Limb (tissue), 2 donors: Measurements from ENCODE around the gene LAMA3.
"Not testable (repeated sequence)": the region's sequence is repeated elsewhere in the genome, so short reads cannot be mapped to it uniquely, and the experiment has no call there.

Experiments used
- DNase-seq, 2 donors: peaks; one replicate each; pipeline ENCODE4 v3.0.0-alpha.2; 2016; ENCODE audit errors: extremely low spot score in 2 of 2

The LAMA3 gene

GRCh38 chr18:23725827-23726661 is 36.8 kb downstream of the LAMA3 start:
- DNase-seq = no peak

GRCh38 chr18:23727707-23728493 is 38.6 kb downstream of the LAMA3 start:
- DNase-seq = no peak

GRCh38 chr18:23730857-23731256 is 41.6 kb downstream of the LAMA3 start:
- no peak for DNase-seq

DNA sequence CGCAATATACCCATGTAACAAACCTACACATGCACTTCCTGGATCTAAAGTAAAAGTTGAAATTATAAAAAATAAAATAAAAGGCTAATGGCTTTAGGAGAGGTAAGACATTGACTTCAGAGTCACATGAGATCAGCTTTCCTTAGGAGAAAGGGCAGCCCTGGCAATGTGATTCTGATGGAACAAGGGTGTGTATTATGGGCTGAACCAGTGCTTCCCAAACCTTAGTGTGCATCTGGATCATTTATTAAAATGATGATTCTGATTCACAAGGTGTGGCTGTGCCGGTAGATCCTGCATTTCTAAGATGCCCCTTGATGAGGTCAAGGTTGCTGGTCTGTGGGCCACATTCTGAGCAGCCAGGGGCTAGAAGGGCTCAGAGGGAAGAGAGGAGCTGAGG is 42.6 kb downstream of the LAMA3 start:
- DNase-seq = no peak

- no peak for DNase-seq
These were observed 43.2 kb downstream of the LAMA3 start for GRCh38 chr18:23732439-23732838.

DNA sequence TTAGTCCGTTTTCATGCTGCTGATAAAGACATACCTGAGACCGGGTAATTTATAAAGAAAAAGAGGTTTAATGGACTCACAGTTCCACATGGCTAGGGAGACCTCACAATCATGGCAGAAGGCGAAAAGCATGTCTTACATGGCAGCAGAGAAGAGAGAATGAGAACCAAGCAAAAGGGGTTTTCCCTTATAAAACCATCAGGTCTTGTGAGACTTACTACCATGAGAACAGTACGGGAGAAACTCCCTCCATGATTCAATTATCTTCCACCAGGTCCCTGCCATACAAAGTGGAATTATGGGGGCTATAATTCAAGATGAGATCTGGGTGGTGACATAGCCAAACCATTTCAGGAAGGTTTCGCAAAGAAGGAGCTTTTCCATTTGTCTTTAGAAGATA is 44.0 kb downstream of the LAMA3 start:
- not testable (repeated sequence) for DNase-seq

GRCh38 chr18:23733895-23734294 is 44.6 kb downstream of the LAMA3 start:
- no peak for DNase-seq

- DNase-seq = no peak
These were observed 45.8 kb downstream of the LAMA3 start for GRCh38 chr18:23735021-23735464.

- DNase-seq = no peak
These were observed 48.3 kb downstream of the LAMA3 start for GRCh38 chr18:23737578-23737977.

DNA sequence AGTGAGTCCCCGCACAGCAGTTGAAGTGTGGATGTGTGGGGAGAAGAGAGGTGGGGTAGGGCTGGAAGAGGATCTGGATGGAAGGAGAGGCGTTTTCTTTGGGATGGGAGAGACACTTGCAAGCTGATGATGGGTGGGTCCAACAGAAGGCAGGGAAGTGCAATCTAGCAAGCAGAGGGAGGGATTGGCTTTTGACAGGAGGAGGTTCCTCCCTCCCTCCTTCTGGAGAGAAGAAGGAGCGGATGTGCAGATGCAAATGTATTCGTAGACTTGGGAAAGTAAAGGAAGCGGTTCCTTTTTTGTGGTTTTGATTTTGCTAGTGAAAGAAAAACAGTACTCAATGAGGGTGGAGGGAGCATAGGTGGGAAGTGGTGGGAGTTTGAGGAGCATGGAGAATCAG is 48.9 kb downstream of the LAMA3 start:
- no peak for DNase-seq

DNA sequence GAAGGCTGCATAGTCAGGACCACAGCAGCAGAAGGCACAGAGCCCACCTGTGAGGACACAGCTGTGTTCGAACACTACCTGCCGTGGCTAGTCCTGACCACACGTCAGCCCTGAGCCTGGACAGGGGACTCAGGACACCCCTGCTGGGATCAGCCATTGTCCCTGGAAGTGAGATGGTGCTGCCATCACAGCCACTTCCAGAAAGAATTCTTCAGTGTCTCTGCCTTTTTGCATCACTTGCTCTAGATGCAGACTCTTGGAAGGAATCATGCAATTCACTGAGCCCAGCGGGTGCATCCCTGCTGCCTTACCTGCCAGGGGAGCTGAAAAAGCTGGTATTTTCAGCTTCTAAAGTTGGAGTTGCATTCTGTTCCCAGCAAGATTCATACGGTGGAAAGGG is 49.3 kb downstream of the LAMA3 start:
- DNase-seq = no peak

DNA sequence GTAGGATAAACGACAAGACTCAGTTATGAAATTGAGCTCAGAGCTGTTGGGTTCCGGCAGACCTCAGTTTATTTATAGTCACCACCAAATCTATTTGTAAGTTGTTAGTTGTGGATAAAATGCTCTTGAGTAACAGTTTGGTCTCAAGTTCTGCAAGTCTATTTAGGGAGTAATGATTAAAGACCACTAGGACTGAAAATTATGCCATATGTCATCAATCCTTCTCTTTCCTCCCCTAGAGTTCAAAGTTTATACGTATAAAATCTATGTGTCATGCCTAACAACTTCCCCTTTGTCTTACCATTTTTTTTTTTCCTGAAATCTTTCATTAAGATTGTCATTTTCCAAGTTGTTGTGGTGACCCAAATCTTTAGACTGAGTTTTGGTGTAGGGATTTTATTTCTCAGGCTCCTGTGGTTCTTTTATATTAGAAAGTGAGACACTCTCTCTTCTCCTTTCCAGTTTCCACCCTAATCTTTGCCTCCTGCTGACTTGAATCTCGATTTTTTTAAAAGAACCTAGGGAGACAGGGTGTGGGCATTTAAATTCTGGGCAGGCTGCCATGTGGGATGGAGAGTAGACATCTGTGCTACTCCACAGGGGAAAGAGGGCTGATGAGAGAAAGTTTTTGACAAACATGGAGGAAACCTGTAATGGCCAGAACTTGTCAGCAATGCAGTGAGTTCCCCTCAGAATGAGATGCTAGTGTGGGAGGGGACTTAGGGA is 51.0 kb downstream of the LAMA3 start:
- no peak for DNase-seq

DNA sequence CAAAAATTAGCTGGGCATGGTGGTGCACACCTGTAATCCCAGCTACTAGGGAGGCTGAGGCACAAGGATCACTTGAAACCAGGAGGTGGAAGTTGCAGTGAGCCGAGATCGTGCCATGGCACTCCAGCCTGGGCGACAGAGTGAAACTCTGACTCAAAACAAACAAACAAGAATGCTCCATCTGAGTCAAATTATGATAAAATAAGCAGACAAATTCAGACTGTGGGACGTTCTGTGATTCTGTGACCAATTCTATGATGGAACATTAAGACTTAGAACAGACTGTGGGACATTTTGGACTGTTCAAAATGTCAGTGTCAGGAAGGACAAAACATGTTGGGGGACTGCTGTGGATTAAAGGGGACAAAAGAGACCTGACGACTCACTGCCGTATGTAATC is 52.7 kb downstream of the LAMA3 start:
- DNase-seq = not testable (repeated sequence)

GRCh38 chr18:23743733-23744333 is 54.6 kb downstream of the LAMA3 start:
- no peak for DNase-seq

DNA sequence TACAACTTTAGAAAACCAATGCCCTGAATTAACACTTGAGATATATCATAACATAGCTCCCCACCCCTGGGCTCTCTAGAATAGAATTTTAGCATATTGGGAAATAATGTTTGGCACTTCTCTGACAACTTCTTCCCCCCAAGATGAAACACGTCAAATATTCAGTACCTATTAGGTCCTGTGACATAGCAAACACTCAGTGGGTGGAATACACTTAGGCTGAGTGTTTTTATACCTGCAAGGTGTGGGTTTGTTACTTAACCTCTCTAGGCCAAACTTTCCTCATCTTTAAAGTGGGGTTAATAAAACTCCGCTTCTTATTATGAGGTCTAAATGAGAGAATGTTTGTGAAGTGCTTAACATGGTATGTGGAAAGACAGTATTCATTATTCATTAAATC is 56.1 kb downstream of the LAMA3 start:
- no peak for DNase-seq

- DNase-seq = no peak
These were observed 57.6 kb downstream of the LAMA3 start for GRCh38 chr18:23746851-23747250.

GRCh38 chr18:23752363-23752762 is 63.1 kb downstream of the LAMA3 start:
- DNase-seq = no peak

DNA sequence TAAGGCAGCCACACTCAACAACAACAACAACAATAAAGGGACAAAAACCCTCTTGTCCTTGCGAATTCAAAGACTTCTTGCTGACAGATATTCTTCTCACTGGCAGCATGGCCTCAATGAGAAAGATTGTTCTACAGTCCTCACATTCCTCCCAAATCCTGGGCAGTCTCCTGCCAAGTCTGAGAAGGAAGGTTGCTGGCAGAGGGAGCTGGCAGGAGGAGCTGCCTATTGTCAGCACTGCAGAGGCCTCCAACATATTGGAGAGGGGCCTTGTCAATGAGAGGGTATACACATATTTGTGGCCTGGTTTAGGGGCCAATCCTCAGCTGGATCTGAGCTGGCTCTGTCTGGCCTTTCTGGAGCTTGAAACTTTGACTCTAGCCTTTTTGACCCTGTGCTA is 63.5 kb downstream of the LAMA3 start:
- DNase-seq = peak in 1 of 2 donors; percentile 47

DNA sequence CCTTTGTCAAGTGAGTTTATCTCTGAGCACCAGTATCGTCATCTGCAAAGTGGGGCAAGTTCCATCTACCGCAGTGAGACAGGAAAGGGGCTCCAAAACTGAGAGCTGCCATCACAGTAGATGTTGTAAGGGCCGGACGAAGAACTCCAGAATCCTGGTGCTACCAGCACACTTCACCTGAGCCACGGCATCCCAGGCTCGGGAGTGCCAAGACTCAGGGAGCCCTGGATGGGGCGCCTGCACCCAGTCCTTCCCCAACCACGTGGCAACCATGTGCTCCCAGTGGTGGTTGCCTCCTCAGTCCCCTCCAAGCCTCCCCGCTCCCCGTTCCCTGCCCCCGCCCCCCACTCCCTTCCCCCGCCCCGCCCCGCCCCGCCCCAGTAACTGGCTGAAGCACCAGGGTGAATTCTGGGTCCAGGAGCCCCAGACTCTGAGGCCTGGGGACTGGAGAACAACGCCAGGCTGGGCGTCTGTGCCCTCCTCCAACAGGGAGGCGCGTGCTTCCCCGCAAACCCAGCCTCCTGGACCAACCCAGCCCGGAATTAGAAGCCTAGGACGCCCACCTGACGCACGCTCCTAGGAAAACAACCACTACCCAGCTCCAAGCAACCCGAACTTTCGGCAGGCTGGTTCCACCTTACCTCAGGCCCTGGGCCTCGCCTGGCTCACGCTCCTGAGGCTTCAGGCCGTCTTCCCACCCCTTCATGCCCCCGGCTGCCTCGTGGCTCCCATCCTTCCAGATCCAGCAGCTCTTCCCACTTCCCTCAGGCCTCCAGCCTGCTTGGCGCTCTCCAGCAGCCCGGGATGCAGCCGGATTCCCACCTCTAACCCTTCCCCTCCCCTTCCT is 67.6 kb downstream of the LAMA3 start:
- no peak for DNase-seq

DNA sequence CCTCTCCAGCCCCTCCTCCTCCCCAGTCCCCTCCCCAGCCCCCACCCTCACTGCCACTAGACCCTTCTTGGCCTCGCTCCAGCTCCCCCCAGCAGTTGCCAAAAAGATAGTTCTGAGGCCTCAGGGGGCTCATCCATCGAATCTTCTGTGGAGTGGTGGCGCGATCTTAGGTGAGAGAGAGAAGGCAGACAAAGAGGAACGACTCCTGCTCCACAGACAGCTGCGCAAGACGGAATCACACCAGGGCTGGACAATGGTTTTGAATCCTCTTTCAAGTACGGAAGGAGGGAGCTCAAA is 68.1 kb downstream of the LAMA3 start:
- DNase-seq = peak in 1 of 2 donors; percentile 60

DNA sequence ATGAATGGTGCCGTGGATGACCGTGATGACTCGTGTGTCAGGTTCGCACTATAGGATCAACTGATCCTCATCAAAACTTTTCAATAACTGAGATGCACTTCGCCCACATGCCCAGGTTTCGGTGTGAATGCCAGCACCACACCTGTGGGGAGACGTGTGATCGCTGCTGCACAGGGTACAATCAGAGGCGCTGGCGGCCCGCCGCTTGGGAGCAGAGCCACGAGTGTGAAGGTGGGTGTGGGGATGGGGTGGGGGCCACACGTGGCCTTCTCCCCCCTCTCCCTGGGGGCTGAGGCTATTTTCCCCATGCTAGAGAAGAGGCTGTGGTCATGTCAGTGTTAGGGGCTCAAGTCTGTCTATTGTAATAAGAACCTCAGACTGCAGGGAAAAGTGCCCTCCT is 69.0 kb downstream of the LAMA3 start:
- no peak for DNase-seq
